Rectal smooth muscle tissue (tissue), 1 donor: ENCODE data around the gene PLXNA4.
"Not testable (repeated sequence)": the region's sequence is repeated elsewhere in the genome, so short reads cannot be mapped to it uniquely, and the experiment has no call there.

Experiments used
- H3K27ac ChIP-seq: one replicate; pipeline ENCODE4 v1.7.0; 2013; ENCODE audit warnings: low read depth, low read length, inconsistent platforms
- H3K27me3 ChIP-seq: one replicate; pipeline ENCODE4 v1.7.0; 2013; ENCODE audit warnings: low read length; ENCODE audit not compliant: control insufficient read depth, insufficient read depth
- H3K36me3 ChIP-seq: one replicate; pipeline ENCODE4 v1.7.0; 2013; ENCODE audit warnings: low read length; ENCODE audit not compliant: control insufficient read depth, insufficient read depth
- H3K4me1 ChIP-seq: one replicate; pipeline ENCODE4 v1.7.0; 2013; ENCODE audit warnings: low read length; ENCODE audit not compliant: control insufficient read depth, insufficient read depth
- H3K4me3 ChIP-seq: one replicate; pipeline ENCODE4 v1.7.0; 2013; ENCODE audit warnings: low read length
- H3K9ac ChIP-seq: one replicate; pipeline ENCODE4 v1.7.0; 2013; ENCODE audit warnings: low read length

Gene PLXNA4

DNA sequence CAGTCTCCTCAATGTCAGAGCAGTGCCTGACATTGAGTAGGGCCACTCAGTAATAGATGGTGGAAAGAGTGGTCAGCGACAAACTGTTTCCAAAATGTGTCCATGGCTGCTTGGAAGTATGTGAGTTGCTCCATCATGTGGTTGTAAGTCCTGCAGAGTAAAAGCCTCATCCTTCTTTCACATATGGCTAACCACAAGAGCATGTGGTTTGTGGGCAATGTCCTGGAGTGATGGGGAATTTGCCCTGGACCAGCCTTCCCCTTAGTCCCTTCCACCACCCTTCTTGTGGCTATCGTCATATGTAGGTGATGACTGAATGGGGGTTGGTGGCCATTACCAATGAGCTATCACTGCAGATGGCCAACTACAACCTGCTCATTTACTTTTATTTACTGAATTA lies 33.0 kb upstream of the PLXNA4 start:
- Histone ChIP-seq H3K27me3 (no peaks in the 10 kb centered on the region), H3K27ac (no peak overlapping the region), H3K4me1 (no peaks in the 10 kb centered on the region), H3K36me3 (no peaks in the 10 kb centered on the region), H3K9ac (no peak overlapping the region), H3K4me3 (no peak overlapping the region)

GRCh38 chr7:132608523-132608922 lies 32.3 kb upstream of the PLXNA4 start:
- H3K9ac ChIP-seq = no peak overlapping the region
- H3K36me3 ChIP-seq = no peaks in the 10 kb centered on the region
- H3K27ac ChIP-seq = no peak overlapping the region
- H3K4me3 ChIP-seq = no peak overlapping the region
- H3K27me3 ChIP-seq = no peaks in the 10 kb centered on the region
- H3K4me1 ChIP-seq = no peaks in the 10 kb centered on the region

DNA sequence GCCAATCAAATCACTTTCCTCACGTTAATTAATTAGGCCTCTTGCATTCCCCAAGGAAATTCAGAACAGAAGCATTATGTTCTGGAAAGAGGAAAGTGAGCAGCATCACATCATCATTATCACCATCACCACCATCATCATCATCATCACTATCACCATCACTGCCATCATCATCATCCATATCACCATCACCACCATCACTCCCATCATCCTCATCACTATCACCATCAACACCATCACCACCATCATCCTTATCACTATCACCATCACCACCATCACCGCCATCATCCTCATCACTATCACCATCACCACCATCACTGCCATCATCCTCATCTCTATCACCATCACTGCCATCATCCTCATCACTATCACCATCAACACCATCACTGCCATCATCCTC lies 31.4 kb upstream of the PLXNA4 start:
- H3K9ac ChIP-seq = no peak overlapping the region
- H3K4me1 ChIP-seq = no peaks in the 10 kb centered on the region
- no peaks in the 10 kb centered on the region for H3K27me3 ChIP-seq
- no peaks in the 10 kb centered on the region for H3K36me3 ChIP-seq
- no peak overlapping the region for H3K4me3 ChIP-seq
- H3K27ac ChIP-seq = no peak overlapping the region

DNA sequence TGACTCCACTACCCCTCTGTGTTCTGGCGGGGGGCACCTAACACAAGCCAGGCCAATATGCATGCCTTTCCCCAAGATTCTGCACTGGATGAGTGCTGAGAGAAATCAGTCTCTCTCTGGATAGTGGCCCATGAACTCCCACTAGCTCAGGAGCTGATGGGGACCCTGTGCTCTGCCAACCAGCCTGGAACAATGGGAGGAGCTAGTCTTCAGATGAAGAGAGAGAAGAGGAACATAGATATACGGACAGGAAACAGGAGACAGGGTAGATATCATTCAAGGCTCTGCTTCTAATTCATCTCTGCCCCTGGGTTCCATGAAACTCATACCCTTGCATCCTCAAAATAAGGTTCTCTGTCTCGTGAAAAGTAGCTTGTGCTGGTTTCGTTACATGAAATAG lies 27.9 kb upstream of the PLXNA4 start:
- Histone ChIP-seq H3K4me3 (no peak overlapping the region), H3K27me3 (no peaks in the 10 kb centered on the region), H3K4me1 (no peaks in the 10 kb centered on the region), H3K9ac (no peak overlapping the region), H3K27ac (no peak overlapping the region), H3K36me3 (no peaks in the 10 kb centered on the region)

DNA sequence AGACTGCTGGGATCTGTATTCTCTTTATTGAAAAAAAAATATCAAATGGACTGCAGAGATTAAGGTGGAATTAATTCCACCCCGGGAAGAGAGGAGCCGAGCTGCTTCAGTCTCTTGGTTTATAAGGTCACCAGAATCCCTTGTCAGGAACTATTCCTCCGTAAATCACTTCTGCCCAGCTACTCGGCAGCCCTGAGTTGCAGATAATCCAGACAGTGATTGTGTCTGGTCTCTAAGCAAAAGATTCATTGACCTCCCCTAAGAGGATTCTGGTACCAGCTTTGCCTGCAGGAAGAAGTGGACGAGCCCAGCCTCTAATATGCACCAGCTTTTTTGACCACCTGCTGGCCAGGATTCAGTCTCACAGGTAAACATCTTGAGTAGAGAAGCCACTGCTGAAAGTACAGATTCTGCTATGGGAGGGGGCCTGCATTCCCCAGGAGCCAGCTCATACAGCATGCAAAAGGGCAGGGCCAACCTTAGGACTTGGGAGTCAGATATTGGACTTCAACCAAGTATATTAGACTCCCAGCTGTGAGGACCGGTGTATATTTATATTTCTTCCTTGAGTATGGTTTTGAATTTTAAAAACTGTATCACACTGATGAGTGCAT lies 27.1 kb upstream of the PLXNA4 start:
- Histone ChIP-seq H3K9ac (no peak overlapping the region), H3K4me1 (no peaks in the 10 kb centered on the region), H3K27ac (no peak overlapping the region), H3K4me3 (no peak overlapping the region), H3K27me3 (no peaks in the 10 kb centered on the region), H3K36me3 (no peaks in the 10 kb centered on the region)

DNA sequence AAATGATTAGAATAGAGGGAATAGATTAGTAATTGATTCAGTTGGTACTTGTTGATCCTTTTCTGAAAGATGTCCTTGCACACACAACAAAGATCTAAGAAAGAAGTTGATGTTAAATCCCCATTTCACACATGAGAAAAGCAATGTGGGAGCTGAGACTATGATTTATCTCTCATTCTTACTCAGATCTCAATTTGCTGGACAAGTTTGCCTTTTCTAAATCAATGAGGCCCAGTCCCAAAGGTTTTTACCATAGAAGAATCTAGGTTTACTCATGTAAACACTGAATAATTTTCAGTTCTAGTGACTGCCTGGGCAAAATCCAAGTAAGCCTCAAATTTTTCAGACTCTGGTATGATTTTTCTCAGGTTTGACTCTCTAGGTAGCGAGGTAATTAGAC lies 25.5 kb upstream of the PLXNA4 start:
- Histone ChIP-seq H3K4me1 (no peaks in the 10 kb centered on the region), H3K4me3 (no peak overlapping the region), H3K36me3 (no peaks in the 10 kb centered on the region), H3K9ac (no peak overlapping the region), H3K27me3 (no peaks in the 10 kb centered on the region), H3K27ac (no peak overlapping the region)

DNA sequence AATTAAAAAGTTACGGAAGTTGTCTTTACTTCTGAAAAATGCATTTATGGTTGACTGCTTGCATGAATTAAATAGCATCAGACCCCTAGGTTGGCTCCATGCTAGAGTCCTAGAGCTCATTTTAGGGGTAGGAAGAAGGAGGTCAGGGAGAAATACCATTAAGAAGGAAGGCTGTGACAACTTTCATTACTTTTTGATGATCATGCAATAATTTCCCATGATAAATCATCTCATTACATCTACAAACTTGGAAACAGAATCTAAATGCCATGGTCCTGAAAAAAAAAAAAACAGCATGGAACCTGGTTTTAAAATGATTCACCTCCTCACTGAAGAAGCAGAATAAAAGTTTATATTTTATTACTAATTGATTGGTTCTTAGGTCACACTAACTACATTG lies 20.3 kb upstream of the PLXNA4 start:
- Histone ChIP-seq H3K36me3 (no peaks in the 10 kb centered on the region), H3K9ac (no peak overlapping the region), H3K27ac (no peak overlapping the region), H3K4me1 (no peaks in the 10 kb centered on the region), H3K4me3 (no peak overlapping the region), H3K27me3 (no peaks in the 10 kb centered on the region)

DNA sequence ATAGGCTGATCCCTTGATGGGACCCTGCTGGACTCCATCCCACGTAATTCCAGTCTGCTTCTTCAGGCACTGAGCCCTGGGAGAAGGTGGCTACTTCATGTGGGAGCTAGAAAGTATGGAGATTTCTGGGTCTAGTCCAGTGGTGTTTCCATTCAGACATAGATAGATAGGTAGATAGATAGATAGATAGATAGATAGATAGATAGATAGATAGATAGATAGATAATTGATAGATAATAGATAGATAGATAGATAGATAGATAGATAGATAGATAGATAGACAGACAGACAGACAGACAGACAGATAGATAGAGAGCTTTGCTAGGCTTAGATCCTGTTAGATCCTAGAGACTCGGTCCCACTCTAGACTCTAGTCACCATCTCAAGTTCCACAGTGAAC lies 18.5 kb upstream of the PLXNA4 start:
- not testable (repeated sequence) for H3K4me1 ChIP-seq, H3K4me3 ChIP-seq, H3K27me3 ChIP-seq, H3K9ac ChIP-seq, H3K36me3 ChIP-seq, H3K27ac ChIP-seq

- H3K9ac ChIP-seq = no peak overlapping the region
- H3K4me3 ChIP-seq = no peak overlapping the region
- H3K27ac ChIP-seq = no peak overlapping the region
These were observed 16.7 kb upstream of the PLXNA4 start for GRCh38 chr7:132592936-132593335.

GRCh38 chr7:132592231-132592920 lies 16.1 kb upstream of the PLXNA4 start:
- H3K4me1 ChIP-seq = no peaks in the 10 kb centered on the region
- no peak overlapping the region for H3K4me3 ChIP-seq
- no peak overlapping the region for H3K9ac ChIP-seq
- no peaks in the 10 kb centered on the region for H3K27me3 ChIP-seq
- no peaks in the 10 kb centered on the region for H3K36me3 ChIP-seq
- no peak overlapping the region for H3K27ac ChIP-seq

More at GRCh38 chr7:132592936-132593335, 16.7 kb upstream of the PLXNA4 start:
- no peaks in the 10 kb centered on the region for H3K4me1 ChIP-seq
- no peaks in the 10 kb centered on the region for H3K36me3 ChIP-seq
- H3K27me3 ChIP-seq = no peaks in the 10 kb centered on the region

DNA sequence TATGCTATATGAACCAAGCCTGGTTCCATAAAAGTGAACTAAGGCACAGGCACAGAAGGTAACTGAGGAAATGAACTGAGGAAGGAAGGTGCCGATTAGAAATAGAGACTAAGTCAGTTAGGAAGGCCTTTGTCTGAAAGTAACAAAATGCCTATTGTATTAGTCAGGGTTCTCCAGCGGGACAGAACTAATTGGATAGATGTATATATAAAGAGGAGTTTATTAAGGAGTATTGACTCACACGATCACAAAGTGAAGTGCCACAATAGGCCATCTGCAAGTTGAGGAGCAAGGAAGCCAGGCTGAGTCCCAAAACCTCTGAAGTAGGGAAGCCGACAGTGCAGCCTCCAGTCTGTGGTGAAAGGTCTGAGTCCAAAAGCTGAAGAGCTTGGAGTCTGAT lies 13.9 kb upstream of the PLXNA4 start:
- Histone ChIP-seq H3K4me3 (no peak overlapping the region), H3K27ac (no peak overlapping the region), H3K27me3 (no peaks in the 10 kb centered on the region), H3K36me3 (no peaks in the 10 kb centered on the region), H3K4me1 (no peaks in the 10 kb centered on the region), H3K9ac (no peak overlapping the region)

DNA sequence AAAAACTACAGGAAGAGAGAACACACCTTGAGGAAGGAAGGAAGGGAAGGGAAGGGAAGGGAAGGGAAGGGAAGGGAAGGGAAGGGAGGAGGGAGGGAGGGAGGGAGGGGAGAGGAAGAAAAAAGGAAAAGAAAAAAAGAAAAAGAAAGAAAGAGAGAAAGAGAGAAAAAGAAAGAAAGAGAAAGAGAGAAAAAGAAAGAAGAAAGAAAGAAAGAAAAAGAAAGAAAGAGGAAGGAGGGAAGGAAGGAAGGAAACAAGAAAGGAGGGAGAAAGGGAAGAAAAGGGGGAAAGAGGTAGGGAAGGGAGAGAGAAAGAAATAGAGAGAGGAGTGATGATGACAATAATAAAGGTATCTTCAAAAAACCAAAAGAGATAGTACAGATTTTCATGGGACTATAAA lies 12.3 kb upstream of the PLXNA4 start:
- no peak overlapping the region for H3K4me3 ChIP-seq
- H3K27ac ChIP-seq = no peak overlapping the region
- no peaks in the 10 kb centered on the region for H3K36me3 ChIP-seq
- H3K27me3 ChIP-seq = no peaks in the 10 kb centered on the region
- no peaks in the 10 kb centered on the region for H3K4me1 ChIP-seq
- H3K9ac ChIP-seq = no peak overlapping the region

GRCh38 chr7:132584796-132585494 lies 8.7 kb upstream of the PLXNA4 start:
- Histone ChIP-seq H3K4me3 (no peak overlapping the region), H3K36me3 (no peaks in the 10 kb centered on the region), H3K4me1 (no peaks in the 10 kb centered on the region), H3K27ac (no peak overlapping the region), H3K9ac (no peak overlapping the region), H3K27me3 (peaks cover 2% of the 10 kb centered on the region)
